ENCODE results near the gene LAMC1.

The LAMC1 gene

GRCh38 chr1:183080406-183080805 is 57.2 kb downstream of the LAMC1 start:
- DNase-seq (ENCODE audit: low read depth in 2 of 2), result no peak

- DNase-seq (ENCODE audit: low read depth in 2 of 2), result no peak
Observed at GRCh38 chr1:183081402-183082120, 58.3 kb downstream of the LAMC1 start.

GRCh38 chr1:183082650-183083049 is 59.4 kb downstream of the LAMC1 start:
- no peak for DNase-seq (ENCODE audit: low read depth in 2 of 2)

- no peak for DNase-seq (ENCODE audit: low read depth in 2 of 2)
Observed at GRCh38 chr1:183087001-183087400, 63.8 kb downstream of the LAMC1 start.

- DNase-seq (ENCODE audit: low read depth in 2 of 2), result no peak
Observed at GRCh38 chr1:183089025-183089639, 65.9 kb downstream of the LAMC1 start.

GRCh38 chr1:183090391-183091006 is 67.3 kb downstream of the LAMC1 start:
- DNase-seq (ENCODE audit: low read depth in 2 of 2), result no peak

- no peak for DNase-seq (ENCODE audit: low read depth in 2 of 2)
Observed at GRCh38 chr1:183091181-183091580, 68.0 kb downstream of the LAMC1 start.

- DNase-seq (ENCODE audit: low read depth in 2 of 2), result no peak
Observed at GRCh38 chr1:183092350-183092749, 69.1 kb downstream of the LAMC1 start.

GRCh38 chr1:183093066-183093668 is 69.9 kb downstream of the LAMC1 start:
- no peak for DNase-seq (ENCODE audit: low read depth in 2 of 2)

- no peak for DNase-seq (ENCODE audit: low read depth in 2 of 2)
Observed at GRCh38 chr1:183093786-183094298, 70.6 kb downstream of the LAMC1 start.

- DNase-seq (ENCODE audit: low read depth in 2 of 2), result no peak
Observed at GRCh38 chr1:183094351-183094750, 71.1 kb downstream of the LAMC1 start.

GRCh38 chr1:183096351-183096750 is 73.1 kb downstream of the LAMC1 start:
- DNase-seq (ENCODE audit: low read depth in 2 of 2), result no peak

GRCh38 chr1:183096894-183097293 is 73.7 kb downstream of the LAMC1 start:
- no peak for DNase-seq (ENCODE audit: low read depth in 2 of 2)

GRCh38 chr1:183097438-183098051 is 74.3 kb downstream of the LAMC1 start:
- no peak for DNase-seq (ENCODE audit: low read depth in 2 of 2)

- DNase-seq (ENCODE audit: low read depth in 2 of 2), result no peak
Observed at GRCh38 chr1:183098317-183098716, 75.1 kb downstream of the LAMC1 start.

- no peak for DNase-seq (ENCODE audit: low read depth in 2 of 2)
Observed at GRCh38 chr1:183100361-183100974, 77.2 kb downstream of the LAMC1 start.

GRCh38 chr1:183101081-183101480 is 77.9 kb downstream of the LAMC1 start:
- no peak for DNase-seq (ENCODE audit: low read depth in 2 of 2)

GRCh38 chr1:183101841-183102276 is 78.6 kb downstream of the LAMC1 start:
- no peak for DNase-seq (ENCODE audit: low read depth in 2 of 2)

- DNase-seq (ENCODE audit: low read depth in 2 of 2), result no peak
Observed at GRCh38 chr1:183103147-183103546, 79.9 kb downstream of the LAMC1 start.

GRCh38 chr1:183103577-183103976 is 80.4 kb downstream of the LAMC1 start:
- no peak for DNase-seq (ENCODE audit: low read depth in 2 of 2)

- DNase-seq (ENCODE audit: low read depth in 2 of 2), result no peak
Observed at GRCh38 chr1:183105449-183105848, 82.2 kb downstream of the LAMC1 start.

- no peak for DNase-seq (ENCODE audit: low read depth in 2 of 2)
Observed at GRCh38 chr1:183106166-183106565, 82.9 kb downstream of the LAMC1 start.

Data from stimulated activated CD8-positive, alpha-beta memory T cell treated with anti-CD3 and anti-CD28 coated beads, Interleukin-7, amount 100 ng/mL, for 1 hour (primary cell).